Adrenal gland (tissue), 12 donors: Measurements from ENCODE around the gene RND3. TPM values are rescaled to one million over a fixed set of nuclear protein-coding genes. Genes with fewer than 3 reads are reported as not detected.

ENCODE experiments used
- DNase-seq, 7 donors: peaks; one replicate each; pipeline ENCODE4 v3.0.0-alpha.2; 2019 to 2020
- H3K27ac ChIP-seq, 5 donors: fragments of 200-600 bp; sonication (generic) in 4 of 5; 1 replicate in 3 of 5; 2 replicates in 2 of 5; pipeline versions ENCODE4 v1.5.1 to v1.8.0; 2016 to 2020; ENCODE audit warnings: mild to moderate bottlenecking in 1 of 5
- H3K27me3 ChIP-seq: fragments of 200-600 bp; 2 replicates; pipeline ENCODE4 v1.8.0; 2021
- H3K36me3 ChIP-seq, 2 donors: fragments of 200-600 bp; replicated peaks in 1 of 2; 1 replicate in 1 of 2; 2 replicates in 1 of 2; pipeline versions ENCODE4 v1.5.1 to v1.8.0; 2018 to 2022
- H3K4me1 ChIP-seq, 2 donors: fragments of 200-600 bp; replicated peaks in 1 of 2; 1 replicate in 1 of 2; 2 replicates in 1 of 2; pipeline versions ENCODE4 v1.5.1 to v1.8.0; 2018 to 2021
- H3K4me3 ChIP-seq, 4 donors: fragments of 200-600 bp; sonication (generic) in 3 of 4; one replicate each; pipeline ENCODE4 v1.5.1; 2016 to 2018
- H3K9me3 ChIP-seq, 3 donors: fragments of 200-600 bp; sonication (generic) in 1 of 3; replicated peaks in 1 of 3; 1 replicate in 2 of 3; 2 replicates in 1 of 3; pipeline versions ENCODE4 v1.5.1 to v1.8.0; 2016 to 2021
- CTCF ChIP-seq, 6 experiments: fragments of 450-650 bp in 4 of 6; fragments of 200-600 bp in 2 of 6; sonication (generic) in 1 of 6; IDR thresholded peaks; 1 replicate in 5 of 6; 2 replicates in 1 of 6; pipeline versions ENCODE4 v1.5.1 to v1.8.0; 2016 to 2021; ENCODE audit warnings: antibody characterized with exemption in 6 of 6, mild to moderate bottlenecking in 2 of 6, moderate library complexity in 1 of 6
- POLR2A ChIP-seq, 2 donors: fragments of 450-650 bp; IDR thresholded peaks; one replicate each; pipeline ENCODE4 v1.6.1; 2017; ENCODE audit warnings: antibody characterized with exemption in 2 of 2, mild to moderate bottlenecking in 2 of 2, moderate library complexity in 1 of 2
- WGBS, 4 donors: extraction: QIAGEN DNeasy Blood & Tissue Kit in 2 of 4; methylation state at CpG; one replicate each; pipeline versions ENCODE4 v1.1.5 to v1.1.7; 2013 to 2017; 5-methylcytosine and 5-hydroxymethylcytosine counted together
- intact Hi-C, 2 donors: fragments of 100-400 bp; cut with DNase I; formaldehyde crosslinking; loops; one replicate each; pipeline versions ENCODE4 v1.14.1 to v1.15.0; 2022 to 2023
- polyA plus RNA-seq, 3 donors: library from polyadenylated mRNA; stranded (reverse); fragments of 200-250 nt in 2 of 3; fragments of 350-450 nt in 1 of 3; fragmentation: Illumina TruSeq in 1 of 3; extraction: RNeasy Lipid Tissue Mini Kit (QIAGEN cat#74804) in 1 of 3; gene quantifications; one replicate each; pipeline ENCODE4 v1.2.3, GENCODE V29; 2013 to 2014
- total RNA-seq, 9 donors: library from RNA; depleted of rRNA in 4 of 9; stranded (reverse); fragments of >200 nt in 4 of 9; fragments of 120-200 nt in 1 of 9; fragmentation: NEBNext Ultra II Directional in 1 of 9; extraction: Animal tissue kit (Norgen Biotek cat#: 25700) in 1 of 9; gene quantifications; one replicate each; pipeline versions ENCODE4 v1.1.0 to v1.2.4, GENCODE V29; 2013 to 2023
- donor health status: healthy with polysubstance abuse.
- donor health status: Bipolar disorder and iron deficiency.
- donor health status: DM: yes; HTN: yes; CAD: no.
- donor health status: DM: no; HTN: no; CAD: no.
- donor health status: DM: no; HTN: no; CAD: no.
- donor health status: DM: yes; HTN: yes; CAD: no.

Gene RND3
- total and polyA plus RNA-seq, 12 donors: 25.3 to 118 (median 52.4) TPM

GRCh38 chr2:150441226-150441625, 46.2 kb downstream of the RND3 start:
- whole genome bisulfite sequencing, 4 donors: 64 to 94% (median 84%) methylated on average over 2 of the region's 2 CpGs
- H3K36me3 ChIP-seq: no peaks in the 10 kb centered on the region
- H3K27ac ChIP-seq: no peak overlapping the region
- no peaks in the 10 kb centered on the region for H3K27me3 ChIP-seq
- TF ChIP-seq CTCF (IDR thresholded peaks at IDR 0.05): no peak
- no peak for TF ChIP-seq POLR2A (IDR thresholded peaks at IDR 0.05)
- no peak overlapping the region for H3K4me3 ChIP-seq
- no peak for DNase-seq
- intact Hi-C loops: no loop called here
- H3K4me1 ChIP-seq: no peaks in the 10 kb centered on the region
- H3K9me3 ChIP-seq: no peaks in the 10 kb centered on the region

GRCh38 chr2:150438654-150439053, 48.8 kb downstream of the RND3 start:
- TF ChIP-seq CTCF (IDR thresholded peaks at IDR 0.05) (no peak), POLR2A (IDR thresholded peaks at IDR 0.05) (no peak)
- H3K27ac ChIP-seq: no peak overlapping the region
- no peaks in the 10 kb centered on the region for H3K4me1 ChIP-seq
- no peak overlapping the region for H3K4me3 ChIP-seq
- intact Hi-C loops: no loop called here
- WGBS, 4 donors: 86 to 94% (median 90%) methylated on average over 2 of the region's 2 CpGs
- no peaks in the 10 kb centered on the region for H3K27me3 ChIP-seq
- DNase-seq: no peak
- no peaks in the 10 kb centered on the region for H3K36me3 ChIP-seq
- H3K9me3 ChIP-seq: no peaks in the 10 kb centered on the region

DNA sequence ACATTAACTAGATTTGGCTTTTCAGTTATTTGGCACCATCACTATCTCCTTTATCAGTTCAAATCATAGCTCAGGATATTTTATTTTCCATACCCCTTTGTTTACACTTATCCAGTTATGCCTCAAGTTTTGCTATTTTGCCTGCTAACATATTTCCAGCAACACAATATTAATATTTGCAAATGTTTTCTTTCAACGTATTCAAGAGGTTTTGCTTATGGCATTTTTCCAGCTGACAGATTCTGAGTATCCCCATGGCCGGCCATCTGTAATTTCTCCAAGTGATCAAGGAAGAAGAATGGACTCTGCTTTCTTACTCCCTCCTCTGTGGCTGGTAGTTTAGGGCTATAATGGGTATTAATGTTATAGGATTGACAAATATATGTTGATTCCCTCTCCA, 49.4 kb downstream of the RND3 start:
- WGBS, 4 donors: 76 to 89% (median 85%) methylated on average over 2 of the region's 2 CpGs
- no peak for DNase-seq
- intact Hi-C loops: no loop called here
- Histone ChIP-seq H3K4me1 (no peaks in the 10 kb centered on the region), H3K27ac (no peak overlapping the region), H3K4me3 (no peak overlapping the region), H3K27me3 (no peaks in the 10 kb centered on the region), H3K36me3 (no peaks in the 10 kb centered on the region), H3K9me3 (no peaks in the 10 kb centered on the region)
- TF ChIP-seq POLR2A (IDR thresholded peaks at IDR 0.05): no peak
- TF ChIP-seq CTCF (IDR thresholded peaks at IDR 0.05): no peak

GRCh38 chr2:150432312-150432625, 55.2 kb downstream of the RND3 start:
- no peak overlapping the region for H3K4me3 ChIP-seq
- no peak overlapping the region for H3K27ac ChIP-seq
- TF ChIP-seq POLR2A (IDR thresholded peaks at IDR 0.05): no peak
- no peak for TF ChIP-seq CTCF (IDR thresholded peaks at IDR 0.05)
- no peaks in the 10 kb centered on the region for H3K4me1 ChIP-seq
- H3K27me3 ChIP-seq: no peaks in the 10 kb centered on the region
- DNase-seq: no peak
- H3K9me3 ChIP-seq: no peaks in the 10 kb centered on the region
- intact Hi-C loops: no loop called here
- no peaks in the 10 kb centered on the region for H3K36me3 ChIP-seq
- 81 to 88% (median 85%) methylated on average over 3 of the region's 3 CpGs for WGBS, 4 donors
